Endothelial cell of umbilical vein (primary cell): ENCODE measurements around the gene PGGHG. TPM values are rescaled to one million over a fixed set of nuclear protein-coding genes. Genes with fewer than 3 reads are reported as not detected.
A peak's percentile ranks its signal among the peaks of the same experiment; 100 is the strongest.

ENCODE experiments used
- Bru-seq: library from RNA; stranded (reverse); fragments of 400-500 nt; gene quantifications from one replicate; lab custom pipeline; 2021; lab: Mats Ljungman, UMichigan
- BruChase-seq, 2 experiments: library from RNA; stranded (reverse); fragments of 400-500 nt; gene quantifications; one replicate each; lab custom pipeline; 2021; lab: Mats Ljungman, UMichigan
- BruUV-seq: library from RNA; stranded (reverse); fragments of 400-500 nt; replicated peaks from 2 replicates; lab custom pipeline; 2021; lab: Mats Ljungman, UMichigan
- CTCF ChIA-PET: fragments of 300-600, 350-600 bp; sonication (Branson Sonifier 250); formaldehyde crosslinking; loops from one replicate; lab custom pipeline; 2021; ENCODE audit warnings: antibody characterized with exemption, inconsistent platforms; lab: Charles Lee
- POLR2A ChIA-PET: fragments of 300-600, 350-600 bp; sonication (Branson Sonifier 250); formaldehyde crosslinking; loops from one replicate; lab custom pipeline; 2021; ENCODE audit warnings: antibody characterized with exemption, inconsistent platforms; lab: Charles Lee
- DNase-seq: peaks from one replicate; pipeline ENCODE4 v3.0.0-alpha.2; 2011; ENCODE audit warnings: low read depth, low spot score
- FAIRE-seq: peaks from 2 replicates; lab custom pipeline; 2011; peaks lifted over from hg19 to GRCh38; lab: Jason Lieb, UNC
- H2AFZ ChIP-seq: 2 replicates; pipeline ENCODE4 v1.6.0; 2012; ENCODE audit warnings: low read depth, low read length, control low read depth, inconsistent platforms
- H3K27ac ChIP-seq: 2 replicates; pipeline ENCODE4 v1.5.1; 2011; ENCODE audit warnings: low read depth, mild to moderate bottlenecking, control low read depth, low read length, moderate library complexity; ENCODE audit not compliant: insufficient read depth
- H3K27me3 ChIP-seq, 2 experiments: 2 replicates each; pipeline versions ENCODE4 v1.6.0 to v1.6.1; 2011; ENCODE audit warnings: low read length in 2 of 2, mixed read lengths in 1 of 2; ENCODE audit not compliant: control insufficient read depth in 2 of 2, insufficient read depth in 2 of 2
- H3K36me3 ChIP-seq, 2 experiments: 2 replicates in 1 of 2; 3 replicates in 1 of 2; pipeline ENCODE4 v1.5.1; 2011; ENCODE audit warnings: low read length in 2 of 2, mild to moderate bottlenecking in 1 of 2, moderate library complexity in 1 of 2; ENCODE audit not compliant: control insufficient read depth in 2 of 2, insufficient read depth in 2 of 2; ENCODE audit errors: extremely low read depth in 1 of 2
- H3K4me1 ChIP-seq: 3 replicates; pipeline ENCODE4 v1.5.1; 2011; ENCODE audit warnings: mild to moderate bottlenecking, low read length; ENCODE audit not compliant: control insufficient read depth, insufficient read depth; ENCODE audit errors: extremely low read depth
- H3K4me2 ChIP-seq: 2 replicates; pipeline ENCODE4 v1.6.1; 2011; ENCODE audit warnings: low read length, control low read depth, mixed read lengths; ENCODE audit not compliant: insufficient read depth
- H3K4me3 ChIP-seq, 3 experiments: fragments of 200-600 bp in 1 of 3; sonication (generic), shearing (Covaris generic) in 1 of 3; replicated peaks in 1 of 3; 2 replicates each; pipeline ENCODE4 v1.5.1; 2011 to 2016; ENCODE audit warnings: control low read depth in 3 of 3, low read length in 3 of 3, mild to moderate bottlenecking in 2 of 3, inconsistent platforms in 1 of 3, low read depth in 1 of 3, moderate library complexity in 1 of 3; ENCODE audit not compliant: insufficient read depth in 1 of 3
- H3K79me2 ChIP-seq: 2 replicates; pipeline ENCODE4 v1.6.0; 2012; ENCODE audit warnings: low read length, inconsistent platforms; ENCODE audit not compliant: control insufficient read depth, insufficient read depth
- H3K9ac ChIP-seq: replicated peaks from 2 replicates; pipeline ENCODE3; 2011; ENCODE audit warnings: low read length, control low read depth; ENCODE audit not compliant: insufficient read depth; ENCODE audit errors: extremely low read depth
- H3K9me1 ChIP-seq: replicated peaks from 3 replicates; pipeline ENCODE4 v1.6.0; 2011; ENCODE audit warnings: mild to moderate bottlenecking, low read length; ENCODE audit not compliant: control insufficient read depth, insufficient read depth; ENCODE audit errors: extremely low read depth
- H3K9me3 ChIP-seq: replicated peaks from 2 replicates; pipeline ENCODE4 v1.5.1; 2012; ENCODE audit warnings: low read length, inconsistent platforms; ENCODE audit not compliant: control insufficient read depth, insufficient read depth
- H4K20me1 ChIP-seq: replicated peaks from 2 replicates; pipeline ENCODE3; 2011; ENCODE audit warnings: mild to moderate bottlenecking, low read length; ENCODE audit not compliant: control insufficient read depth, insufficient read depth; ENCODE audit errors: extremely low read depth
- EZH2 ChIP-seq: IDR thresholded peaks from 2 replicates; pipeline ENCODE4 v1.6.1; 2012; ENCODE audit warnings: borderline replicate concordance, low read depth, mild to moderate bottlenecking, moderate library complexity, low read length, inconsistent platforms; ENCODE audit not compliant: severe bottlenecking
- FOS ChIP-seq: IDR thresholded peaks from 2 replicates; pipeline ENCODE4 v1.6.1; 2011; ENCODE audit warnings: mild to moderate bottlenecking, low read length, moderate library complexity, borderline replicate concordance; ENCODE audit not compliant: insufficient read depth
- GATA2 ChIP-seq: IDR thresholded peaks from 2 replicates; pipeline ENCODE4 v1.7.0; 2011; ENCODE audit warnings: low read depth, mild to moderate bottlenecking, moderate library complexity, mixed read lengths, low read length; ENCODE audit not compliant: insufficient read length, insufficient read depth
- JUN ChIP-seq: IDR thresholded peaks from 2 replicates; pipeline ENCODE4 v1.6.1; 2011; ENCODE audit warnings: borderline replicate concordance, low read depth; ENCODE audit not compliant: insufficient read length, insufficient read depth
- MYC ChIP-seq: IDR thresholded peaks from one replicate; pipeline ENCODE4 v1.6.1; 2011; ENCODE audit warnings: mild to moderate bottlenecking, low read depth, low read length
- POLR2A ChIP-seq: IDR thresholded peaks from 2 replicates; pipeline ENCODE4 v1.6.1; 2012; ENCODE audit warnings: low read depth, mild to moderate bottlenecking, control low read depth, low read length
- POLR2AphosphoS5 ChIP-seq: IDR thresholded peaks from 2 replicates; pipeline ENCODE4 v1.6.1; 2012; ENCODE audit warnings: low read depth, mild to moderate bottlenecking, control low read depth, low read length, moderate library complexity; ENCODE audit not compliant: insufficient read depth
- dilution Hi-C: fragments of 300-500 bp; cut with MboI; formaldehyde crosslinking; loops from one replicate; pipeline ENCODE4 v1.15.0; 2019; ENCODE audit warnings: low sequenced_read_pairs; ENCODE audit not compliant: extremely low pct_ligation_motif_present
- intact Hi-C: fragments of 100-400 bp; cut with micrococcal nuclease; formaldehyde crosslinking; loops from one replicate; pipeline ENCODE4 v1.10.0; 2022
- long read RNA-seq: library from polyadenylated mRNA; stranded (forward); transcript quantifications from one replicate; pipeline ENCODE4 v2.0.0, GENCODE V29; 2021
- polyA minus RNA-seq, 3 experiments: library from RNA; depleted of rRNA, polyadenylated mRNA; stranded (reverse); fragments of >200 nt; gene quantifications; 1 replicate in 1 of 3; 2 replicates in 2 of 3; pipeline ENCODE4 v1.2.3, GENCODE V29; 2011
- polyA plus RNA-seq, 4 experiments: library from polyadenylated mRNA; depleted of rRNA in 3 of 4; stranded (reverse) in 3 of 4; unstranded in 1 of 4; fragments of >200 nt; gene quantifications; 2 replicates each; pipeline versions ENCODE4 v1.2.1 to v1.2.3, GENCODE V29; 2011 to 2012; ENCODE audit warnings: missing spikeins in 1 of 4
- total RNA-seq: library from RNA; stranded (reverse); gene quantifications from 2 replicates; pipeline ENCODE4 v1.2.3, GENCODE V29; 2021
- TF ChIP-seq, protein P1 (sequence below): IDR thresholded peaks from 2 replicates; pipeline ENCODE4 v1.6.1; 2011; ENCODE audit not compliant: insufficient read depth, insufficient read length
- TF ChIP-seq, protein P2 (sequence below), 2 donors: IDR thresholded peaks; 1 replicate in 1 of 2; 2 replicates in 1 of 2; pipeline ENCODE4 v1.5.1; 2011; ENCODE audit warnings: low read length in 2 of 2, mild to moderate bottlenecking in 2 of 2, moderate library complexity in 2 of 2, control low read depth in 1 of 2, inconsistent platforms in 1 of 2, low read depth in 1 of 2; ENCODE audit not compliant: insufficient read depth in 1 of 2; ENCODE audit errors: extremely low read depth in 1 of 2

The PGGHG gene
- total RNA-seq: 42.4 and 48.1 TPM in 2 replicates
- 31.6 and 37.9 TPM in 2 replicates for polyA plus RNA-seq
- 6.3 and 10.3 TPM in 2 replicates for polyA plus RNA-seq (2011; cell fraction: cytosol; rRNA removed)
- polyA plus RNA-seq (2011; cell fraction: nucleus; rRNA removed): 302 and 379 TPM in 2 replicates
- 14.3 and 31.3 TPM in 2 replicates for polyA plus RNA-seq (2012)
- 12.9 and 13.3 TPM in 2 replicates for polyA minus RNA-seq
- 0.61 TPM for polyA minus RNA-seq (2011; cell fraction: cytosol; rRNA and poly(A)+ RNA removed)
- 19.8 and 36.7 TPM in 2 replicates for polyA minus RNA-seq (2011; cell fraction: nucleus; rRNA and poly(A)+ RNA removed)
- percentile 42 among the genes with signal in this experiment for Bru-seq, nascent RNA
- percentile 55 among the genes with signal in this experiment for BruChase-seq, experiment 1, labeled RNA remaining after a 6-hour chase
- percentile 51 among the genes with signal in this experiment for BruChase-seq, experiment 2, labeled RNA remaining after a 2-hour chase
- long read RNA-seq, partial matches to known transcripts: 20 of 52 reads
- long read RNA-seq, other reads (novel, unspliced or antisense): 32 of 52 reads

DNA sequence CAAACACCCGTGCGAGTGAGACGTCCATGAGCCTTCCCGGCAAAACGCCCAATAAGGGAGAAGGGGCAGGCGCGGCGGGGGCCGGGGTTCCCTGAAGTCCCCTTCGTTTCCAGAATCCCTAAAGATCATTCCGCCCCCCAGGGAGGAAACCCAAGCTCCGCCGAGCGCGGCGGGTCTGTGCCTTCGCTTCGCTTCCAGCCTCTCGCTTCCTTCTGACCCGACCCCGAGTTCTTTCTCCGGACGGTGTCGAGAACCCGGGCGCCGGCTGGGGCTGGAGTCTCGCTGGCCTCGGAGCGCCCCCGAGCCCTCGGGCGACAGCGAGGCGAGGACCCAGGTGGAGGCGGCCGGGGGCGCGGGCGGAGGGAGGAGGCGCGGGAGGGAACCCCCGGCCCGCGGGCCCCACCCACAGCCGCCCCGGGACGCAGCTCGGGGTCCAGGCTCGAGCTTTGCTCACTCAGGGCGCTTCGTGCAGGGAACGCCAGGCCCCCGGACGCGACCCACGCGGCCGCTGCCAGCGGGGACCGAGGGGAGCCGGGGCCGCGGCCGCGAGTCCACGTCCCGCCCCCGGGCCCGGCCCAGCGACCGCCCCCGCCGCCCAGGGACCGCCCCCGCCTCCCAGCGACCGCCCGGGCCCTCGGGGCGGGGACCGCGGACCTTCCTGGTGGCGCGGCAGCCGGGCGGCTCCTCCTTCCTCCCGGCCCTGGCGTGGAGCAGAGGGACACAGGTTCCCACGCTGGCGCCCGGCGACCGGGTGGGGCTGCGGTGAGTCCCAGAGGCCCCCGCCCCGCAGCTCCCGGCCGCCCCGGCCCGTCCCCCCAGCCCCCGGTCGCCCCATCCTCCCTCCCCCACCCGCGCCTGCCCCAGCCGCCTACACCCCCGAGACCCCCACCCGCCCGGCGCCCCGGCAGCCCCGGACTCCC is at the start of gene PGGHG:
Gene PGGHG (plus strand): TSS at position 649 of the 920 bp plus-strand sequence. CDS start 691 bp downstream, outside the sequence.
- TF ChIP-seq, protein P1, sequence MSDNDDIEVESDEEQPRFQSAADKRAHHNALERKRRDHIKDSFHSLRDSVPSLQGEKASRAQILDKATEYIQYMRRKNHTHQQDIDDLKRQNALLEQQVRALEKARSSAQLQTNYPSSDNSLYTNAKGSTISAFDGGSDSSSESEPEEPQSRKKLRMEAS: no peak
- TF ChIP-seq, protein P2, sequence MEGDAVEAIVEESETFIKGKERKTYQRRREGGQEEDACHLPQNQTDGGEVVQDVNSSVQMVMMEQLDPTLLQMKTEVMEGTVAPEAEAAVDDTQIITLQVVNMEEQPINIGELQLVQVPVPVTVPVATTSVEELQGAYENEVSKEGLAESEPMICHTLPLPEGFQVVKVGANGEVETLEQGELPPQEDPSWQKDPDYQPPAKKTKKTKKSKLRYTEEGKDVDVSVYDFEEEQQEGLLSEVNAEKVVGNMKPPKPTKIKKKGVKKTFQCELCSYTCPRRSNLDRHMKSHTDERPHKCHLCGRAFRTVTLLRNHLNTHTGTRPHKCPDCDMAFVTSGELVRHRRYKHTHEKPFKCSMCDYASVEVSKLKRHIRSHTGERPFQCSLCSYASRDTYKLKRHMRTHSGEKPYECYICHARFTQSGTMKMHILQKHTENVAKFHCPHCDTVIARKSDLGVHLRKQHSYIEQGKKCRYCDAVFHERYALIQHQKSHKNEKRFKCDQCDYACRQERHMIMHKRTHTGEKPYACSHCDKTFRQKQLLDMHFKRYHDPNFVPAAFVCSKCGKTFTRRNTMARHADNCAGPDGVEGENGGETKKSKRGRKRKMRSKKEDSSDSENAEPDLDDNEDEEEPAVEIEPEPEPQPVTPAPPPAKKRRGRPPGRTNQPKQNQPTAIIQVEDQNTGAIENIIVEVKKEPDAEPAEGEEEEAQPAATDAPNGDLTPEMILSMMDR (IDR thresholded peaks at IDR 0.05; ENCODE audit: extremely low read depth in 1 of 2, insufficient read depth in 1 of 2, low read depth in 1 of 2, low read length in 2 of 2): no peak
- TF ChIP-seq POLR2A (peak; percentile 24), JUN (no peak), EZH2 (no peak), MYC (no peak), POLR2AphosphoS5 (peak; percentile 45), FOS (no peak), GATA2 (no peak)
- H3K79me2 ChIP-seq: no peaks in the 10 kb centered on the region
- no peak within 1 kb of the TSS for H3K9ac ChIP-seq
- H3K36me3 ChIP-seq: peaks cover 0 to 5% of the 10 kb centered on the region in 2 experiments
- peaks cover 8% of the 10 kb centered on the region in 2 experiments for H3K27me3 ChIP-seq
- DNase-seq (no peak), FAIRE-seq (no peak)
- BruUV-seq: no TSS peak
- dilution Hi-C loops: no loop called here
- peak within 1 kb of the TSS; percentile 11 for H3K4me2 ChIP-seq
- H3K9me1 ChIP-seq: no peaks in the 10 kb centered on the region
- peaks cover 3% of the 10 kb centered on the region for H3K4me1 ChIP-seq
- no peaks in the 10 kb centered on the region for H3K9me3 ChIP-seq
- POLR2A ChIA-PET: no interaction called here
- H4K20me1 ChIP-seq: no peaks in the 10 kb centered on the region
- peak within 1 kb of the TSS; percentile 83 for H2AFZ ChIP-seq
- H3K4me3 ChIP-seq: peak within 1 kb of the TSS; percentile 4 to 58 (median 7)
- no peak within 1 kb of the TSS for H3K27ac ChIP-seq
- intact Hi-C loops: no loop called here
- CTCF ChIA-PET: interaction anchor here (1.5 to 2.2 kb wide), 2 partner anchors 17 to 38 kb away, joined by 3 to 11 read pairs; no protein-coding TSS in a partner anchor
